AG09319 (cell line): ENCODE results near the gene POLR3F.

Source experiments
- DNase-seq: peaks from one replicate; pipeline ENCODE4 v3.0.0-alpha.2; 2010; ENCODE audit warnings: low read depth; ENCODE audit errors: extremely low read depth
- CTCF ChIP-seq: IDR thresholded peaks from 2 replicates; pipeline ENCODE4 v1.5.1; 2011; ENCODE audit warnings: low read depth, mild to moderate bottlenecking, inconsistent platforms, low read length, moderate library complexity

The POLR3F gene

GRCh38 chr20:18436847-18437246, 30.3 kb upstream of the POLR3F start:
- DNase-seq: no peak
- no peak for TF ChIP-seq CTCF

- no peak for TF ChIP-seq CTCF
Measured at GRCh38 chr20:18440403-18440802, 26.8 kb upstream of the POLR3F start.

GRCh38 chr20:18443886-18444285, 23.3 kb upstream of the POLR3F start:
- DNase-seq: no peak
- no peak for TF ChIP-seq CTCF

More at GRCh38 chr20:18440403-18440802, 26.8 kb upstream of the POLR3F start:
- no peak for DNase-seq

- TF ChIP-seq CTCF: no peak
- DNase-seq: no peak
Measured at GRCh38 chr20:18456600-18456999, 10.6 kb upstream of the POLR3F start.

- DNase-seq: no peak
- TF ChIP-seq CTCF: no peak
Measured at GRCh38 chr20:18465536-18466200, 1.5 kb upstream of the POLR3F start.

GRCh38 chr20:18466574-18466893, 656 bp upstream of the POLR3F start:
- TF ChIP-seq CTCF: no peak
- DNase-seq: no peak

- no peak for DNase-seq
- TF ChIP-seq CTCF: no peak
Measured at GRCh38 chr20:18477218-18477617, 10.0 kb downstream of the POLR3F start.
